A673 (cell line): ENCODE measurements around the gene CD6.

Experiments used
- EZH2 ChIP-seq: fragments of 200-600 bp; sonication (generic); IDR thresholded peaks from 2 replicates; pipeline ENCODE4 v1.6.1; 2017; ENCODE audit warnings: borderline replicate concordance, low read depth, mild to moderate bottlenecking, mixed read lengths, antibody characterized with exemption, low read length; ENCODE audit not compliant: poor library complexity, severe bottlenecking
- TF ChIP-seq, protein P1 (sequence below): fragments of 300-800, 200-600 bp; sonication (generic); conservative IDR thresholded peaks from 2 replicates; pipeline ENCODE4 v1.5.1; 2017; ENCODE audit warnings: low read depth, mild to moderate bottlenecking, antibody characterized with exemption, low read length, moderate library complexity, mixed read lengths

DNA sequence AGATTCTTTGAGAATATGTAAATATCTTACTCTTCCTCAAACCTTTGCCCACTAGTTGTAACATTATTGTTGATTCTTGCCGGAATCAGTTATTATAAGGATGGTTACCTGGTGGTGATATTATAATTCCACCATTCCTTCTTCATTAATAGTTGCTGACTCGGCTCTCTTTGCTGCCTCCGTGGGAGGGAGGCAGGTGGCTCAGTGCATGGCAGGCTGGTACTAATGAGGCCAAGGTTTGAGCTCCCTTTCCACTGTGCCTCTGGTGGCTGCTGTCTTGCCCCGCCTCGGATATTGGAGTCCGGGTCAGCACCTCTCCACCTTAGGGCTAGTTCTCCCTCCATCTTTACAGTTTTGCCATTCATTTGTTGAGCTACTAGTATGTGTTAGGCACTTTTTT, 12.7 kb downstream of the CD6 start:
- TF ChIP-seq, protein P1, sequence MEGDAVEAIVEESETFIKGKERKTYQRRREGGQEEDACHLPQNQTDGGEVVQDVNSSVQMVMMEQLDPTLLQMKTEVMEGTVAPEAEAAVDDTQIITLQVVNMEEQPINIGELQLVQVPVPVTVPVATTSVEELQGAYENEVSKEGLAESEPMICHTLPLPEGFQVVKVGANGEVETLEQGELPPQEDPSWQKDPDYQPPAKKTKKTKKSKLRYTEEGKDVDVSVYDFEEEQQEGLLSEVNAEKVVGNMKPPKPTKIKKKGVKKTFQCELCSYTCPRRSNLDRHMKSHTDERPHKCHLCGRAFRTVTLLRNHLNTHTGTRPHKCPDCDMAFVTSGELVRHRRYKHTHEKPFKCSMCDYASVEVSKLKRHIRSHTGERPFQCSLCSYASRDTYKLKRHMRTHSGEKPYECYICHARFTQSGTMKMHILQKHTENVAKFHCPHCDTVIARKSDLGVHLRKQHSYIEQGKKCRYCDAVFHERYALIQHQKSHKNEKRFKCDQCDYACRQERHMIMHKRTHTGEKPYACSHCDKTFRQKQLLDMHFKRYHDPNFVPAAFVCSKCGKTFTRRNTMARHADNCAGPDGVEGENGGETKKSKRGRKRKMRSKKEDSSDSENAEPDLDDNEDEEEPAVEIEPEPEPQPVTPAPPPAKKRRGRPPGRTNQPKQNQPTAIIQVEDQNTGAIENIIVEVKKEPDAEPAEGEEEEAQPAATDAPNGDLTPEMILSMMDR: no peak
- TF ChIP-seq EZH2: no peak
